NCI-H69 (cell line): ENCODE measurements around the gene SSRP1.

Source experiments
- DNase-seq: peaks from one replicate; lab custom pipeline; 2025; lab: John Stamatoyannopoulos, UW

Gene SSRP1

GRCh38 chr11:57359896-57360690 lies 24.4 kb upstream of the SSRP1 start:
- peak; percentile 29 for DNase-seq

- DNase-seq, result no peak
These were observed 23.7 kb upstream of the SSRP1 start for GRCh38 chr11:57359396-57359795.

GRCh38 chr11:57358991-57359390 lies 23.3 kb upstream of the SSRP1 start:
- DNase-seq, result no peak

- no peak for DNase-seq
These were observed 22.9 kb upstream of the SSRP1 start for GRCh38 chr11:57358543-57358961.

GRCh38 chr11:57357856-57358255 lies 22.2 kb upstream of the SSRP1 start:
- DNase-seq, result no peak

- DNase-seq, result no peak
These were observed 21.6 kb upstream of the SSRP1 start for GRCh38 chr11:57357310-57357709.

- DNase-seq, result no peak
These were observed 20.6 kb upstream of the SSRP1 start for GRCh38 chr11:57356268-57356667.

GRCh38 chr11:57354699-57355098 lies 19.0 kb upstream of the SSRP1 start:
- peak; percentile 38 for DNase-seq

- DNase-seq, result no peak
These were observed 18.2 kb upstream of the SSRP1 start for GRCh38 chr11:57353852-57354251.

GRCh38 chr11:57353446-57353845 lies 17.8 kb upstream of the SSRP1 start:
- DNase-seq, result no peak

GRCh38 chr11:57353036-57353435 lies 17.3 kb upstream of the SSRP1 start:
- DNase-seq, result no peak

GRCh38 chr11:57349491-57350274 lies 14.0 kb upstream of the SSRP1 start:
- peak; percentile 59 for DNase-seq

- no peak for DNase-seq
These were observed 13.1 kb upstream of the SSRP1 start for GRCh38 chr11:57348636-57349313.

- no peak for DNase-seq
These were observed 12.4 kb upstream of the SSRP1 start for GRCh38 chr11:57348052-57348451.

GRCh38 chr11:57347336-57347735 lies 11.6 kb upstream of the SSRP1 start:
- no peak for DNase-seq

GRCh38 chr11:57345555-57346211 lies 10.0 kb upstream of the SSRP1 start:
- DNase-seq, result peak; percentile 87

- no peak for DNase-seq
These were observed 9.1 kb upstream of the SSRP1 start for GRCh38 chr11:57344826-57345225.

GRCh38 chr11:57343825-57344224 lies 8.1 kb upstream of the SSRP1 start:
- peak; percentile 61 for DNase-seq

GRCh38 chr11:57342702-57343101 lies 7.0 kb upstream of the SSRP1 start:
- DNase-seq, result no peak

- DNase-seq, result no peak
These were observed 5.6 kb upstream of the SSRP1 start for GRCh38 chr11:57341250-57341808.

- peak; percentile 72 for DNase-seq
These were observed 4.4 kb upstream of the SSRP1 start for GRCh38 chr11:57340039-57340615.
